ENCODE results near the gene TPRX2.
"Not testable (repeated sequence)": the region's sequence is repeated elsewhere in the genome, so short reads cannot be mapped to it uniquely, and the experiment has no call there.

The TPRX2 gene, protein sequence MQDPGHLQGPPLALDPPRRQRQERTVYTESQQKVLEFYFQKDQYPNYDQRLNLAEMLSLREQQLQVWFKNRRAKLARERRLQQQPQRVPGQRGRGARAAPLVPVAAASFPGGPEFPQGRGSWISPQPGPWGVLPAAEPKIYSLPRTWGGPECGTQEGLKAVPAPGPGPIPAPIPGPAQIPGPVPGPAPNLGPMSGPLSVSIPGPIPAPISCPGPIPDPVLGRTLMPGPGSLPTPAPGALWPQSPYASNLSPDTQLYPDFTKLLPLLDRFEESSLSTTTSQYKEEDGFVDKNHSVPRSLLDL

GRCh38 chr19:47858646-47859285, at the start of gene TPRX2:
TPRX2 (plus strand) TSS chr19:47859235; CDS start chr19:47859247, 12 bp downstream.
- DNase-seq, result not testable (repeated sequence)

- DNase-seq, result peak; percentile 19
Measured at GRCh38 chr19:47813304-47813994, 45.6 kb upstream of the TPRX2 start.

- no peak for DNase-seq
Measured at GRCh38 chr19:47813995-47814328, 45.1 kb upstream of the TPRX2 start.

GRCh38 chr19:47816270-47816669, 42.8 kb upstream of the TPRX2 start:
- DNase-seq, result not testable (repeated sequence)

- not testable (repeated sequence) for DNase-seq
Measured at GRCh38 chr19:47818221-47818620, 40.8 kb upstream of the TPRX2 start.

- DNase-seq, result no peak
Measured at GRCh38 chr19:47819858-47820257, 39.2 kb upstream of the TPRX2 start.

- no peak for DNase-seq
Measured at GRCh38 chr19:47820410-47820809, 38.6 kb upstream of the TPRX2 start.

GRCh38 chr19:47821460-47822020, 37.5 kb upstream of the TPRX2 start, which contains the start of gene CRX:
CRX (plus strand) TSS chr19:47821937; CDS start chr19:47834444, 12,507 bp downstream.
- no peak for DNase-seq

- DNase-seq, result no peak
Measured at GRCh38 chr19:47824396-47824795, 34.6 kb upstream of the TPRX2 start.

DNA sequence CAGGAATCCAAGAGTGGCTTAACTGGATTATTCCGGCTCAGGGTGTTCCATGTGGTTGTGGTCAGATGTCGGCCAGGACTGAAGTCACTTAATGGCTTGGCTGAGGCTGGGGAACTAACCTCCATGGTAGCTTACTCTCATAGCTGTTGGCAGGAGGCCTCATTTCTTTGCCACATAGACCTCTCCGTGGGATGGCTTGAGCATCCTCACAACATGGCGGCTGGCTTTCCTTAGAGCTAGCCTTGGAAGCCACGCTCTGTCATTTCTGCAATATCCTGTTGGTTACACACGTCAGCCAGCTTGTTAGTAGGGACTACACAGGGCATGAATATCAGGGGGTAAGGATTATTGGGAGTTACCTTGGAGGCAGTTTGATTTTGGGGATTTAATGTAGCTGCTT, 32.2 kb upstream of the TPRX2 start:
- DNase-seq, result no peak

DNA sequence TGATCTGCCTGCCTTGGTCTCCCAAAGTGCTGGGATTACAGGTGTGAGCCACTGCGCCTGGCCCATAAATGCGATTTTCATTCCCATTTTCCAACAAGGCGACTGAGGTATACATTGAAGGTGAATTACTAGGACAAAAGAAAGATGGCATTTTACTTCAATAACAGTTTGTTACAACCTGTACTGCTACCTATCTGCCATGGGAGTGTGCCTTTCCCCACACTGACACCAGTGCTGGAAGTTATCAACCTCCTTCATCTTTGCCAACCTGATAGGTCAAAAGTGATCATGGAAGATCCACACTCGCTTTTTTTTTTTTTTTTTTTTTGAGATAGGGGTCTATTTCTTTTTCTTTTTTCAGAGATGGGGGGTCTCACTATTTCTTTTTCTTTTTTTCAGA, 26.3 kb upstream of the TPRX2 start:
- DNase-seq, result no peak

GRCh38 chr19:47836038-47836437, 23.0 kb upstream of the TPRX2 start:
- DNase-seq, result no peak

GRCh38 chr19:47839411-47839810, 19.6 kb upstream of the TPRX2 start:
- no peak for DNase-seq

DNA sequence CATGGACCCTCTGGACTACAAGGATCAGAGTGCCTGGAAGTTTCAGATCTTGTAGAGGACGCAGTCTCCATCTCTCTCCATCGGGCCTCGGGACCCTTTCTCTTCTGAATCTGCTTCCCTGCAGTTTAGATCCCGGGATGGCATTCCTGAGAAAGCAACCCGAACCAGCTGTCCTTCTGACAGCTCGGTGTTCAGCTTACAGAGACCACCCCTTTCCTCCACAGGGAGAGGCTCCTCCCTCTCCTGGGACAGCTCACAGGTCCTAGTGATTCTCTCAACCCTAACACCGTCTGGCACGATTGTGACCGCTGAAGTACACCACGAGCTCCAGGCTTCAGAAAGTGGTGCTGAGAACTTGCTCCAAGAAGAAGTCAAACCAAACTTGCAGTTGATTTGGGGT, 19.1 kb upstream of the TPRX2 start:
- DNase-seq, result no peak

DNA sequence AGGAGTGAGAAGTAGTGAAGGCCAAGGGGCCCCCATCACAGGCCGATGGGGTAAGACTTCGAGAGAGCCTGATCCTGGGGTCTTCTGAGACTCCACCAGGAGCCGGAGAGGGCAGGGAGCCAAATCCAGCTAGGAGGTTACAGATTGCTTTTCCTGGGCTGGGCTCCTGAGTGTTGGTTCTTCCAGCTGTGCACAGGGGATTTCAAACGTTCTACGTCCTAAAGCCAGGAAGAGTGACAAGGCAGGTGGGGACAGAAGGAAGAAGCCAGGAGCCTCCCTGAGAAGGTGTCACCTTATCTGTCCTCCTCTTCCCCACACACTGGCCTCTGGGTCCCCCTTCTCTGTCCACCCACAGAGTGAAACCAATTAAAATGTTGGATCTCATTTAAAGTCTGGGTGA, 16.1 kb upstream of the TPRX2 start:
- DNase-seq, result no peak

- DNase-seq, result no peak
Measured at GRCh38 chr19:47848425-47848822, 10.6 kb upstream of the TPRX2 start.

DNA sequence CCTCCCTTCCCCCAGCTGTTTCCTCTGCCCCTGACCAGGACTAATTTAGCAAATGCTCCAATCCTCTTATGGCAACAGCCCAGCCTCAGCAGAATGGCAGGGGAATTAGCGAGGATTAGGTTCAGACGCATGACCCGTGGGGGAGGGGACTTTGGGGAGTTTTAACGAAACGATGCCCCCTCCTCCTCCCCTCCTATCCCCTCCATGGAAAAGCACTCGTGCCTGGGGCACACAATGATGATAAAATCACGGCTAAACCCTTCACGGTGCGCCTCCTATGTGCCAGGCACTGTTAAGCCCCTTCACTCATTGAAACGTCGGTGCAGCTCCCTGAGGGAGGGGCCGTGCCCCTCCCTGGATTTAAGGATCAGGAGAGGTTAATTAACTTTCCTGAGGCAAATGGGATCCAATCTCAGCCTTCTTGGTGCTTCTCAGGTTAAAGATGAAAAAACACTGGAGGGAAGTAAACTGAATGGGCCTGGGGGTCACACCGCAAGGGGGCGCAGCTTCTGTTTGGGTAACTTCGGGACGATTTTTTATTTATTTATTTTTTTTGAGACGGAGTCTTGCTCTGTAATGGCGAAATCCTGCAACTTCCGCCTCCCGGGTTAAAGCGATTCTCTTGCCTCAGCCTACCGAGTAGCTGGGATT, 10.1 kb upstream of the TPRX2 start:
- no peak for DNase-seq

DNA sequence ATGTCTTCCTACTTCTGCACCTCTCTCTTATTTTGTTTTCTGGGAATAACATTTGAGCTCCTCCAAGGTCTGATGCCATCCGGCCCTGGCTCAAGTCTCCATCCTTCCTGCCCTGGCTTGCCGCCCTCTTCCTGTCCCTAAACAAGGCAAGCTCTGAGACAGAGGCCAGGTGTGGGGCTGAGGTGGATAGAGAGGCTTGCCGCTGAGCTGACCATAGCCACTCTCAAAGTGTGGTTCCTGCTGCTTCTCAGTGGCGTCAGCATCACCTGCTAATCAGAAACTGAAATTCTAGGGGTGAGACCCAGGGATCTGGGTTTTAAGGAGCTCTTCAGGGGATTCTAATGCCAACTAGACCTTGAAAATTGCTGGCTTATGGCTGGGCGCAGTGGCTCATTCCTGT, 6.0 kb upstream of the TPRX2 start:
- DNase-seq, result no peak

DNA sequence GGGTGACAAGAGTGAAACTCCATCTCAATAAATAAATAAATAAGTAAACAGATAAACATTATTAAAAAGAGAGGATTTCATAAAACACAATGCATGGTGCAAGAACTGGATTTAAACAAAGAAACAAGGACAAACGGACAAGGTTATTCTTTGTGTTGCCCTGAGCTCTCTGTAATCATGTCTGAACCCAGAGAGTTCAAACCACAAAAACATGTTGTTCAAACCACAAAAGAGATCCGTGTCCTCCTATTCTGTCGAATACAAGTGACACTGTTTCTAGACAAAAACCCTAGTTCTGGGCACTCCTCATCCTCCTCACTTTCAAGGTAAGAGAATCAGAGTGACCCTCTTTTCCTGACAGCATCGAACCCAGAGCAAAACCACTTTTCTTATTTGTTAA, 4.6 kb upstream of the TPRX2 start:
- no peak for DNase-seq

- DNase-seq, result not testable (repeated sequence)
Measured at GRCh38 chr19:47858231-47858630, 804 bp upstream of the TPRX2 start.

DNA sequence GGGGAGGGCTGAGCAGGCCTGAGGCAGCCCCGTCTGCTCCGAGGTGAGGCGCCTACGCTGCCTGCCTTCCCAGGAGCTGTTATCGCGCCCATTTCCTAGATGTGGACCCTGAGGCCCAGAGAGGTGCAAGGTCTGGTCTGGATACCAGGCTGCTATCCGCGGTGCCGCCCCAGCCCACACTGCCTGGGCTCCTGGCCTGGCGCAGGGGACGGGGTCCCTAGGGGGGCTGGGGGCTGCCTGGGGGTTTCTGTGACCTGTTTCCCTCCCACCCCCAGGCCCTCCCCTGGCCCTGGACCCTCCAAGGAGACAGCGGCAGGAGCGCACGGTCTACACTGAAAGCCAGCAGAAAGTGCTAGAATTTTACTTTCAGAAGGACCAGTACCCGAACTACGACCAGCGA, 803 bp downstream of the TPRX2 start:
- DNase-seq, result not testable (repeated sequence)

DNA sequence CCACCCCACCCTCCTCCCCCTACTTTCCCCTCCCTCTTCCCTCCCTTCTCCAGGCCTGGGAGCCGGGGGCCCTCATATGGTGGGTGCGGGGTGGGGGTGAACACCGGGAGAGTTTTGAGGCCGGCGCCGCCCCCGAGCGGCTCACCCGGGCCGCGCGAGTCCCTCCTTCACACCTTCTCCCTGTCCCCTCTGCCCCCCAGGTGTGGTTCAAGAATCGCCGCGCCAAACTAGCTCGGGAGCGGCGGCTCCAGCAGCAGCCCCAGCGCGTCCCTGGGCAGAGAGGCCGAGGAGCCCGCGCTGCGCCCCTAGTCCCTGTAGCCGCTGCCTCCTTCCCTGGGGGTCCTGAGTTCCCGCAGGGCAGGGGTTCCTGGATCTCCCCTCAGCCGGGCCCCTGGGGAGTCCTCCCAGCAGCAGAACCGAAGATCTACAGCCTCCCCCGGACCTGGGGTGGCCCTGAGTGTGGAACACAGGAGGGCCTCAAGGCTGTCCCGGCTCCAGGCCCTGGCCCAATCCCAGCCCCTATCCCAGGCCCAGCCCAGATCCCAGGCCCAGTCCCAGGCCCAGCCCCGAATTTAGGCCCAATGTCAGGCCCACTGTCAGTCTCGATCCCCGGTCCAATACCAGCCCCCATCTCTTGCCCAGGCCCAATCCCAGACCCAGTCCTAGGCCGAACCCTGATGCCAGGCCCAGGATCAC, 1.7 kb downstream of the TPRX2 start:
- no peak for DNase-seq

DNA sequence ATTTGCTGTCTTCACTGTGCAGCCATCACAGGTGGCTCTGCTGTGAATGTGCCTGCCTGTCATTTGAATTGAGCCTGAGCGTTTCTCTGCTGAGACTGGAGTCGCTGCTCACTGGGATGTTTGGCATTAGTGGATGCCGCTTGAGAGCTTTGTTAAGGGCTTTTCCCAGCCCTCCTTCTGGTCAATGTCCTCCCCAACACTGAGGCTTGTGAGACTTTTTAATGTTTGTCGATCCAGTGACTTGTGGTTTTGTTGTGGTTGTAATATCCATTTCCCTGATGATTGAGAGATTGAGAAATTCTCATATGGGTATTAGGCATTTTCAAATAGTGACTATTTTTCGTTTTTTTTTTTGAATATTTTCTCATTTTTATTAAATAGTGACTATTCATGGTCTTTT, 2.6 kb downstream of the TPRX2 start:
- DNase-seq, result no peak
